K562 (cell line): Measurements from ENCODE around the gene ADM2. TPM values are rescaled to one million over a fixed set of nuclear protein-coding genes. Genes with fewer than 3 reads are reported as not detected.

Experiments used
- ARHGAP35 ChIP-seq: fragments of 450-650 bp; IDR thresholded peaks from 2 replicates; pipeline ENCODE4 v1.6.1; 2018; ENCODE audit not compliant: partially characterized antibody
- ATF7 ChIP-seq: fragments of 450-650 bp; IDR thresholded peaks from 2 replicates; pipeline ENCODE4 v1.7.1; 2014; ENCODE audit warnings: mild to moderate bottlenecking, moderate library complexity
- BCL6 ChIP-seq: fragments of 250-450 bp; sonication (Bioruptor Pico); IDR thresholded peaks from 2 replicates; pipeline ENCODE4 v1.4.0; 2020
- CREB1 ChIP-seq, 2 experiments: sonication (generic) in 1 of 2; formaldehyde crosslinking in 1 of 2; IDR thresholded peaks; 2 replicates each; pipeline versions ENCODE4 v1.6.1 to v1.8.0; 2012 to 2022; ENCODE audit warnings: inconsistent platforms in 1 of 2, mild to moderate bottlenecking in 1 of 2, missing genetic modification reagents in 1 of 2, moderate library complexity in 1 of 2
- DMBX1 ChIP-seq: fragments of 250-450 bp; sonication (Bioruptor Pico); IDR thresholded peaks from 2 replicates; pipeline ENCODE4 v1.8.0; 2022; ENCODE audit warnings: inconsistent platforms, mild to moderate bottlenecking, moderate library complexity, borderline replicate concordance
- EGR1 ChIP-seq: fragments of 450-650 bp; conservative IDR thresholded peaks from 2 replicates; pipeline ENCODE4 v1.6.1; 2017; ENCODE audit warnings: mild to moderate bottlenecking
- MAZ ChIP-seq, 2 experiments: fragments of 450-650 bp in 1 of 2; sonication (generic) in 1 of 2; formaldehyde crosslinking; IDR thresholded peaks in 1 of 2; conservative IDR thresholded peaks in 1 of 2; 2 replicates each; pipeline versions ENCODE4 v1.4.0 to v1.5.0; 2020; ENCODE audit warnings: mild to moderate bottlenecking in 1 of 2, missing genetic modification reagents in 1 of 2
- POLR2AphosphoS5 ChIP-seq: IDR thresholded peaks from 2 replicates; pipeline ENCODE4 v1.6.1; 2011; ENCODE audit warnings: mild to moderate bottlenecking, low read depth, low read length, moderate library complexity; ENCODE audit not compliant: control insufficient read depth, insufficient read depth
- POLR2B ChIP-seq: fragments of 450-650 bp; IDR thresholded peaks from 2 replicates; pipeline ENCODE4 v1.6.1; 2018; ENCODE audit warnings: low read depth; ENCODE audit not compliant: partially characterized antibody
- SP1 ChIP-seq: sonication (generic); formaldehyde crosslinking; IDR thresholded peaks from 2 replicates; pipeline ENCODE4 v1.8.1; 2022; ENCODE audit warnings: mild to moderate bottlenecking, missing genetic modification reagents
- TAF1 ChIP-seq: IDR thresholded peaks from 2 replicates; pipeline ENCODE4 v1.6.1; 2011; ENCODE audit warnings: mild to moderate bottlenecking, low read length, moderate library complexity; ENCODE audit not compliant: insufficient read depth, control insufficient read depth, severe bottlenecking; ENCODE audit errors: extremely low read depth
- ZNF174 ChIP-seq: fragments of 250-450 bp; sonication (Bioruptor Pico); IDR thresholded peaks from 2 replicates; pipeline ENCODE4 v1.4.0; 2020; ENCODE audit warnings: mild to moderate bottlenecking
- ZNF175 ChIP-seq: fragments of 200-800 bp; sonication (Bioruptor generic); IDR thresholded peaks from 2 replicates; pipeline ENCODE4 v1.6.1; 2016; ENCODE audit warnings: low read depth, mild to moderate bottlenecking, missing genetic modification characterization, missing compliant biosample characterization
- polyA plus RNA-seq, 8 experiments: library from polyadenylated mRNA; depleted of rRNA in 4 of 8; stranded (reverse) in 5 of 8; unstranded in 3 of 8; fragments of >200 nt; fragmentation: Nextera tagmentation in 2 of 8; fragmentation: Illumina TruSeq in 1 of 8; extraction: Ambion mirVana in 2 of 8; extraction: Trizol in 1 of 8; gene quantifications; 2 replicates each; pipeline versions ENCODE4 v1.2.1 to v1.2.3, GENCODE V29; 2011 to 2014; ENCODE audit warnings: inconsistent platforms in 1 of 8, missing spikeins in 1 of 8
- total RNA-seq, 7 experiments: library from RNA; depleted of rRNA in 6 of 7; stranded (reverse); fragments of >200 nt in 6 of 7; fragmentation: Illumina TruSeq in 2 of 7; extraction: Trizol in 2 of 7; gene quantifications; 2 replicates each; pipeline versions ENCODE4 v1.2.1 to v1.2.3, GENCODE V29; 2011 to 2021; ENCODE audit warnings: low replicate concordance in 1 of 7
- TF ChIP-seq, protein P1 (sequence below), 2 experiments: fragments of 450-650 bp in 1 of 2; IDR thresholded peaks; 2 replicates each; pipeline ENCODE4 v1.6.1; 2011 to 2017; ENCODE audit warnings: low read depth in 2 of 2, antibody characterized with exemption in 1 of 2, borderline replicate concordance in 1 of 2, low read length in 1 of 2, mild to moderate bottlenecking in 1 of 2, mixed read lengths in 1 of 2; ENCODE audit not compliant: control insufficient read depth in 1 of 2
- TF ChIP-seq, protein P2 (sequence below): fragments of 450-650 bp; formaldehyde crosslinking; conservative IDR thresholded peaks from 2 replicates; pipeline ENCODE4 v1.4.0; 2022; ENCODE audit warnings: mild to moderate bottlenecking, missing genetic modification characterization

ADM2 gene
- total and polyA plus RNA-seq, 9 of the 15 experiments (the other 6 are each of a cell fraction or from before 2014, with no cell fraction given), result 0.11 to 5.1 (median 0.38) TPM

DNA sequence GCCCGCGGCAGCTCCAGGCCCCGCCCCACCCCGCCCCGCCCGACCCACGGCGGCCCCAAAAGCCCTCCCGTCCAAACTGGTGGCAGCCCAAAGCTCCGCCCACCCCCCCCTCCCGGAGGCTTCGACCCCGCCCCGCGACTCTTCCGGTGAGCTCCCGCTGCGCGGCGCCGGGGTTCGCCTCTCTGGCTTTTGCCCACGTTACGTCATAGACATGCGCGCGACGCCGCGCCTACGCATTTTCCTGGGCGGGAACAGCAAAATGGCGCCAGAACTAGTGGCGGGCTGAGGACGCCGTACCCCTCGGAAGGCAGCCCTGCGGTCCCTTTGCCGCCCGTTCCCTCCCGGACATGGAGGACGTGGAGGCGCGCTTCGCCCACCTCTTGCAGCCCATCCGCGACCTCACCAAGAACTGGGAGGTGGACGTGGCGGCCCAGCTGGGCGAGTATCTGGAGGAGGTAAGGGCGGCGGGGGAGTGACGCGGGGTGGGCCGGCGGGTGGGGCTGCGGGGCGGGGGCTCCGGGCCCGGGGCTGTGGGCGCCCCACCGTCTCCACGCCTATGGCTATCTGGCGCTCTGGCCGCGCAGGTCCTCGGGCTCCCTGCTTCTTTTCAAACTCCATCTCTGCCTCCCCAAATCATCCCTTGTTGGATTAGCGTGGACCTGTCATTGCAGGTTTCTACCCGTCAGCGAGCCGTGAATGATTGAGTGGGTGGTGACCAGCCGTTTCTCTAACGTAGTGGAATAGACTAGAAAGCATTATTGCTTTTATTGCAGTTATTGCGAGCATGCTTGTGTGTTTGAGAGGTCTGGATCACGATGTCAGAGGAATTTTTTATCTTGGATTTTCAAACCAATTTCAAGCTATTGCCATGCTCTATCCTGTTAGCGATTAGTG lies 26.9 kb downstream of the ADM2 start, which contains the start of gene NCAPH2 (continued):
- TF ChIP-seq, protein P1, sequence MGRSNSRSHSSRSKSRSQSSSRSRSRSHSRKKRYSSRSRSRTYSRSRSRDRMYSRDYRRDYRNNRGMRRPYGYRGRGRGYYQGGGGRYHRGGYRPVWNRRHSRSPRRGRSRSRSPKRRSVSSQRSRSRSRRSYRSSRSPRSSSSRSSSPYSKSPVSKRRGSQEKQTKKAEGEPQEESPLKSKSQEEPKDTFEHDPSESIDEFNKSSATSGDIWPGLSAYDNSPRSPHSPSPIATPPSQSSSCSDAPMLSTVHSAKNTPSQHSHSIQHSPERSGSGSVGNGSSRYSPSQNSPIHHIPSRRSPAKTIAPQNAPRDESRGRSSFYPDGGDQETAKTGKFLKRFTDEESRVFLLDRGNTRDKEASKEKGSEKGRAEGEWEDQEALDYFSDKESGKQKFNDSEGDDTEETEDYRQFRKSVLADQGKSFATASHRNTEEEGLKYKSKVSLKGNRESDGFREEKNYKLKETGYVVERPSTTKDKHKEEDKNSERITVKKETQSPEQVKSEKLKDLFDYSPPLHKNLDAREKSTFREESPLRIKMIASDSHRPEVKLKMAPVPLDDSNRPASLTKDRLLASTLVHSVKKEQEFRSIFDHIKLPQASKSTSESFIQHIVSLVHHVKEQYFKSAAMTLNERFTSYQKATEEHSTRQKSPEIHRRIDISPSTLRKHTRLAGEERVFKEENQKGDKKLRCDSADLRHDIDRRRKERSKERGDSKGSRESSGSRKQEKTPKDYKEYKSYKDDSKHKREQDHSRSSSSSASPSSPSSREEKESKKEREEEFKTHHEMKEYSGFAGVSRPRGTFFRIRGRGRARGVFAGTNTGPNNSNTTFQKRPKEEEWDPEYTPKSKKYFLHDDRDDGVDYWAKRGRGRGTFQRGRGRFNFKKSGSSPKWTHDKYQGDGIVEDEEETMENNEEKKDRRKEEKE (IDR thresholded peaks at IDR 0.05; ENCODE audit: borderline replicate concordance in 1 of 2, control insufficient read depth in 1 of 2, low read depth in 2 of 2, low read length in 1 of 2), result no peak
- peak; percentile 94 for TF ChIP-seq ATF7
- TF ChIP-seq CREB1 (IDR thresholded peaks at IDR 0.05), result peak; percentile 98
- TF ChIP-seq CREB1 (CRISPR knock-in tag; IDR thresholded peaks at IDR 0.05), result peak; percentile 97
- TF ChIP-seq BCL6, result no peak
- TF ChIP-seq POLR2B, result peak; percentile 82
- peak; percentile 90 for TF ChIP-seq TAF1
- TF ChIP-seq EGR1, result peak; percentile 91
- TF ChIP-seq POLR2AphosphoS5, result peak; percentile 74; the same call in 1 of the 2 replicates
- TF ChIP-seq ARHGAP35, result no peak
- no peak for TF ChIP-seq DMBX1 (CRISPR knock-in tag)
- peak; percentile 15 to 95; a peak in 2 of 4 replicates for TF ChIP-seq MAZ (CRISPR knock-in tag; conservative IDR thresholded peaks at IDR 0.05 in 1 of 2, IDR thresholded peaks at IDR 0.05 in 1 of 2)
- no peak for TF ChIP-seq ZNF174 (CRISPR knock-in tag)
- TF ChIP-seq SP1, result peak; percentile 64
- TF ChIP-seq ZNF175 (CRISPR knock-in tag), result no peak
- TF ChIP-seq, protein P2, sequence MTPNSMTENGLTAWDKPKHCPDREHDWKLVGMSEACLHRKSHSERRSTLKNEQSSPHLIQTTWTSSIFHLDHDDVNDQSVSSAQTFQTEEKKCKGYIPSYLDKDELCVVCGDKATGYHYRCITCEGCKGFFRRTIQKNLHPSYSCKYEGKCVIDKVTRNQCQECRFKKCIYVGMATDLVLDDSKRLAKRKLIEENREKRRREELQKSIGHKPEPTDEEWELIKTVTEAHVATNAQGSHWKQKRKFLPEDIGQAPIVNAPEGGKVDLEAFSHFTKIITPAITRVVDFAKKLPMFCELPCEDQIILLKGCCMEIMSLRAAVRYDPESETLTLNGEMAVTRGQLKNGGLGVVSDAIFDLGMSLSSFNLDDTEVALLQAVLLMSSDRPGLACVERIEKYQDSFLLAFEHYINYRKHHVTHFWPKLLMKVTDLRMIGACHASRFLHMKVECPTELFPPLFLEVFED, result no peak
